OCI-LY1 (cell line): ENCODE measurements around the gene CBLL1.

Experiments used
- CTCF ChIP-seq: fragments of 200-600 bp; sonication (generic), shearing (Covaris generic); IDR thresholded peaks from 2 replicates; pipeline ENCODE4 v1.5.1; 2017; ENCODE audit warnings: mild to moderate bottlenecking, antibody characterized with exemption, low read length, moderate library complexity, mixed read lengths
- EZH2 ChIP-seq: fragments of 200-600 bp; sonication (generic), shearing (Covaris generic); IDR thresholded peaks from 2 replicates; pipeline ENCODE4 v1.8.0; 2017; ENCODE audit warnings: borderline replicate concordance, mixed run types, mild to moderate bottlenecking, antibody characterized with exemption, low read length, moderate library complexity, mixed read lengths

GRCh38 chr7:107701191-107701590 lies 42.8 kb upstream of the CBLL1 start:
- TF ChIP-seq CTCF = no peak
- no peak for TF ChIP-seq EZH2
